MM.1S (cell line): ENCODE results near the gene VGLL4.
"Not testable (repeated sequence)": the region's sequence is repeated elsewhere in the genome, so short reads cannot be mapped to it uniquely, and the experiment has no call there.

Experiments used
- DNase-seq: peaks from one replicate; pipeline ENCODE4 v3.0.0-alpha.2; 2015
- H2AFZ ChIP-seq: fragments of 300-600 bp; sonication (generic); 2 replicates; pipeline ENCODE4 v1.6.0; 2016; ENCODE audit warnings: antibody characterized with exemption, low read length
- H3F3A ChIP-seq: fragments of 300-600 bp; sonication (generic); 2 replicates; pipeline ENCODE4 v1.6.1; 2016; ENCODE audit warnings: mild to moderate bottlenecking, antibody characterized with exemption, low read length, moderate library complexity, mixed read lengths; ENCODE audit not compliant: insufficient read depth
- H3K27ac ChIP-seq: fragments of 300-600 bp; sonication (generic); 2 replicates; pipeline ENCODE4 v1.5.1; 2016; ENCODE audit warnings: mild to moderate bottlenecking, low read length
- H3K27me3 ChIP-seq: fragments of 300-600 bp; sonication (generic); replicated peaks from 2 replicates; pipeline ENCODE4 v1.6.0; 2016; ENCODE audit warnings: low read length; ENCODE audit not compliant: insufficient read depth
- H3K36me3 ChIP-seq: fragments of 300-600 bp; sonication (generic); replicated peaks from 2 replicates; pipeline ENCODE4 v1.6.1; 2016; ENCODE audit warnings: mild to moderate bottlenecking, low read length, mixed read lengths; ENCODE audit not compliant: insufficient read depth
- H3K4me1 ChIP-seq: fragments of 300-600 bp; sonication (generic); 2 replicates; pipeline ENCODE4 v1.6.1; 2016; ENCODE audit warnings: low read length, mixed read lengths
- H3K4me2 ChIP-seq: fragments of 300-600 bp; sonication (generic); 2 replicates; pipeline ENCODE4 v1.6.0; 2016; ENCODE audit warnings: low read depth, low read length
- H3K4me3 ChIP-seq: fragments of 300-600 bp; sonication (generic); 2 replicates; pipeline ENCODE4 v1.5.1; 2016; ENCODE audit warnings: low read length, mixed read lengths
- H3K79me2 ChIP-seq: fragments of 300-600 bp; sonication (generic); 2 replicates; pipeline ENCODE4 v1.6.1; 2016; ENCODE audit warnings: mixed run types, low read length, mixed read lengths
- H3K9ac ChIP-seq: fragments of 300-600 bp; sonication (generic); 2 replicates; pipeline ENCODE4 v1.6.1; 2016; ENCODE audit warnings: low read length, mixed read lengths
- H3K9me2 ChIP-seq: fragments of 300-600 bp; sonication (generic); replicated peaks from 2 replicates; pipeline ENCODE4 v1.6.1; 2016; ENCODE audit warnings: mild to moderate bottlenecking, low read length, mixed read lengths; ENCODE audit not compliant: insufficient read depth
- H3K9me3 ChIP-seq: fragments of 300-600 bp; sonication (generic); replicated peaks from 2 replicates; pipeline ENCODE4 v1.6.1; 2016; ENCODE audit warnings: mild to moderate bottlenecking, low read length, mixed read lengths; ENCODE audit not compliant: insufficient read depth
- H4K20me1 ChIP-seq: fragments of 300-600 bp; sonication (generic); 2 replicates; pipeline ENCODE4 v1.6.1; 2016; ENCODE audit warnings: mild to moderate bottlenecking, low read length, moderate library complexity, mixed read lengths; ENCODE audit not compliant: insufficient read depth
- EZH2 ChIP-seq: fragments of 300-600 bp; sonication (generic); optimal IDR thresholded peaks from 2 replicates; pipeline ENCODE3; 2017; ENCODE audit warnings: low read depth, mild to moderate bottlenecking, antibody characterized with exemption, low read length, mixed read lengths
- EZH2phosphoT487 ChIP-seq: fragments of 300-600 bp; sonication (generic); IDR thresholded peaks from 2 replicates; pipeline ENCODE4 v1.6.1; 2018; ENCODE audit warnings: antibody characterized with exemption, low read length
- TF ChIP-seq, protein P1 (sequence below): fragments of 300-600 bp; sonication (generic); IDR thresholded peaks from 2 replicates; pipeline ENCODE4 v1.5.1; 2016; ENCODE audit warnings: antibody characterized with exemption, low read length, mixed read lengths

VGLL4 gene

GRCh38 chr3:11575677-11576076 lies 68.0 kb downstream of the VGLL4 start:
- Histone ChIP-seq H3K9me2 (no peaks in the 10 kb centered on the region), H3K9me3 (no peaks in the 10 kb centered on the region), H3K4me1 (no peaks in the 10 kb centered on the region), H3K9ac (no peak overlapping the region), H2AFZ (no peak overlapping the region), H3K27me3 (no peaks in the 10 kb centered on the region), H4K20me1 (no peaks in the 10 kb centered on the region; the same call in 1 of the 2 replicates), H3K4me3 (no peak overlapping the region), H3K36me3 (no peaks in the 10 kb centered on the region; the same call in 1 of the 2 replicates), H3K79me2 (peaks cover 29% of the 10 kb centered on the region), H3F3A (no peaks in the 10 kb centered on the region), H3K27ac (no peak overlapping the region), H3K4me2 (no peak overlapping the region)
- DNase-seq = no peak
- TF ChIP-seq EZH2phosphoT487 (no peak), EZH2 (no peak)
- TF ChIP-seq, protein P1, sequence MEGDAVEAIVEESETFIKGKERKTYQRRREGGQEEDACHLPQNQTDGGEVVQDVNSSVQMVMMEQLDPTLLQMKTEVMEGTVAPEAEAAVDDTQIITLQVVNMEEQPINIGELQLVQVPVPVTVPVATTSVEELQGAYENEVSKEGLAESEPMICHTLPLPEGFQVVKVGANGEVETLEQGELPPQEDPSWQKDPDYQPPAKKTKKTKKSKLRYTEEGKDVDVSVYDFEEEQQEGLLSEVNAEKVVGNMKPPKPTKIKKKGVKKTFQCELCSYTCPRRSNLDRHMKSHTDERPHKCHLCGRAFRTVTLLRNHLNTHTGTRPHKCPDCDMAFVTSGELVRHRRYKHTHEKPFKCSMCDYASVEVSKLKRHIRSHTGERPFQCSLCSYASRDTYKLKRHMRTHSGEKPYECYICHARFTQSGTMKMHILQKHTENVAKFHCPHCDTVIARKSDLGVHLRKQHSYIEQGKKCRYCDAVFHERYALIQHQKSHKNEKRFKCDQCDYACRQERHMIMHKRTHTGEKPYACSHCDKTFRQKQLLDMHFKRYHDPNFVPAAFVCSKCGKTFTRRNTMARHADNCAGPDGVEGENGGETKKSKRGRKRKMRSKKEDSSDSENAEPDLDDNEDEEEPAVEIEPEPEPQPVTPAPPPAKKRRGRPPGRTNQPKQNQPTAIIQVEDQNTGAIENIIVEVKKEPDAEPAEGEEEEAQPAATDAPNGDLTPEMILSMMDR = no peak

GRCh38 chr3:11574981-11575669 lies 68.6 kb downstream of the VGLL4 start:
- H3F3A ChIP-seq = no peaks in the 10 kb centered on the region
- H3K9ac ChIP-seq = no peak overlapping the region
- no peaks in the 10 kb centered on the region for H3K9me2 ChIP-seq
- H3K4me2 ChIP-seq = no peak overlapping the region
- no peaks in the 10 kb centered on the region for H3K9me3 ChIP-seq
- TF ChIP-seq, protein P1 = no peak
- TF ChIP-seq EZH2 (no peak), EZH2phosphoT487 (no peak)
- no peaks in the 10 kb centered on the region for H3K4me1 ChIP-seq
- no peak overlapping the region for H3K27ac ChIP-seq
- H3K4me3 ChIP-seq = no peak overlapping the region
- DNase-seq = no peak
- no peaks in the 10 kb centered on the region for H3K27me3 ChIP-seq
- H2AFZ ChIP-seq = no peak overlapping the region
- no peaks in the 10 kb centered on the region; the same call in 1 of the 2 replicates for H4K20me1 ChIP-seq
- H3K79me2 ChIP-seq = peaks cover 34% of the 10 kb centered on the region
- no peaks in the 10 kb centered on the region; the same call in 1 of the 2 replicates for H3K36me3 ChIP-seq

GRCh38 chr3:11572660-11573059 lies 71.1 kb downstream of the VGLL4 start:
- peaks cover 35% of the 10 kb centered on the region for H3K79me2 ChIP-seq
- H3K4me3 ChIP-seq, DNase-seq, H4K20me1 ChIP-seq, H3K9me2 ChIP-seq, H3K4me1 ChIP-seq, H3K36me3 ChIP-seq, H3K4me2 ChIP-seq, H2AFZ ChIP-seq, H3K27me3 ChIP-seq, H3F3A ChIP-seq, H3K9me3 ChIP-seq, H3K9ac ChIP-seq, H3K27ac ChIP-seq: not testable (repeated sequence)
